GM12872 (cell line): Measurements from ENCODE around the gene MUC12.

Source experiments
- CTCF ChIP-seq: IDR thresholded peaks from 3 replicates; pipeline ENCODE4 v1.5.1; 2011; ENCODE audit warnings: low read depth, mild to moderate bottlenecking, low read length, moderate library complexity; ENCODE audit not compliant: insufficient read depth

The MUC12 gene

GRCh38 chr7:100944138-100944537 is 25.2 kb upstream of the MUC12 start:
- no peak for TF ChIP-seq CTCF

- TF ChIP-seq CTCF = no peak
These were observed 23.3 kb upstream of the MUC12 start for GRCh38 chr7:100946111-100946510.

- no peak for TF ChIP-seq CTCF
These were observed 22.5 kb upstream of the MUC12 start for GRCh38 chr7:100946766-100947365.

GRCh38 chr7:100947792-100948191 is 21.6 kb upstream of the MUC12 start:
- no peak for TF ChIP-seq CTCF

- TF ChIP-seq CTCF = no peak
These were observed 20.0 kb upstream of the MUC12 start, which contains the start of gene MUC3A for GRCh38 chr7:100949227-100949932. Gene MUC3A (plus strand): TSS chr7:100949534. CDS start chr7:100949625, 91 bp downstream.

GRCh38 chr7:100949933-100950443 is 19.4 kb upstream of the MUC12 start:
- no peak for TF ChIP-seq CTCF

- no peak for TF ChIP-seq CTCF
These were observed 18.2 kb upstream of the MUC12 start for GRCh38 chr7:100951172-100951571.
